GM19099 (cell line): ENCODE measurements around the gene MTHFSD.

Source experiments
- POLR2A ChIP-seq: IDR thresholded peaks from 3 replicates; pipeline ENCODE4 v1.6.1; 2011; ENCODE audit warnings: low read depth; ENCODE audit not compliant: insufficient read length; ENCODE audit errors: extremely low read depth

Gene MTHFSD

GRCh38 chr16:86575754-86576557, 20.9 kb upstream of the MTHFSD start:
- TF ChIP-seq POLR2A = no peak

DNA sequence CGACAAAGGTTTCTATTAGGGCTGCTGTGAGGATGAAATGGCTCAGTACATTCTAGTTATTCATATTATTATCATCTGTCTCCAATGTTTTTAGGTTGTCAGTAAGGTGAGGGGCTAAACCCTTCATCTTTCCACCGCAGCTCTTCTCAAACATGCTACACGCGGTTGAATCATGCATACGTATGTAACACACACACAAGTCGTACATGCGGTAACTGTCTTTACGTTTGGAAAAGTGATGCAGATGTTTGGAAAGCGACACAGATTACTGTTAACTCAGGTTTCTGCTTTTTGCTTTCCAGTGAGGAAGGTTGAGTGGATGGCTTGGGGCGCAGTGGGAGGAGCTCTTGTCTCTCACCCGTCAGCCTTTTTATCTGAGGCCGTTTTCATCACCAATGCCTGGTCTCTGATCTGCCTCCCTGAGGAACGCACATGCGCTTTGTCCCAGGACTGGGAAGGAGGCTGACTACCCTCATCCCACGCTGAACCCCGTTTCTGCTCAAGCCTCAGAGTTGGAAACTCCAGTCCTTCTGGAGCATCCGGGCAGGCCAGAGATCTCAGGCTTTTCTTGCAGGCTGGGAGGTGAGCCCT, 20.2 kb upstream of the MTHFSD start:
- TF ChIP-seq POLR2A = no peak

DNA sequence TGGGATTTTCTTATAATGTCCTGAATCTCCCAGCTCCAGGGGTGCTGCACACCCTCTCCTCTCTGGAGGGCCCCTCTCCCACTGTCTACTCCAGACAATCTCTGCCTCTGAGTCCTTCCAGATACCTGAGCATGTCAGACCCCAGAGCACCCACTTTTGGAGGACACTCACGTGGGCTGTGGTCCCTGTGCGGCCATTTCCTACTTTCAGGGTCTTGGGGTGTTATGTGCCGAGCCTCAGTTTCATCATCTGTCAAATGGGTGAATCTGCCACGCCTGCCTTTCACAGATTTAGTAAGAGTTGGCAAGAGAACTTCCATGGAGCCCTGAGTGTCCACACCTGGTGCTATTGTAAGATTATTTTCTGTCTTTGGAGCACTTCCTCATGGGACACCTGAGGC, 19.6 kb upstream of the MTHFSD start:
- no peak for TF ChIP-seq POLR2A

DNA sequence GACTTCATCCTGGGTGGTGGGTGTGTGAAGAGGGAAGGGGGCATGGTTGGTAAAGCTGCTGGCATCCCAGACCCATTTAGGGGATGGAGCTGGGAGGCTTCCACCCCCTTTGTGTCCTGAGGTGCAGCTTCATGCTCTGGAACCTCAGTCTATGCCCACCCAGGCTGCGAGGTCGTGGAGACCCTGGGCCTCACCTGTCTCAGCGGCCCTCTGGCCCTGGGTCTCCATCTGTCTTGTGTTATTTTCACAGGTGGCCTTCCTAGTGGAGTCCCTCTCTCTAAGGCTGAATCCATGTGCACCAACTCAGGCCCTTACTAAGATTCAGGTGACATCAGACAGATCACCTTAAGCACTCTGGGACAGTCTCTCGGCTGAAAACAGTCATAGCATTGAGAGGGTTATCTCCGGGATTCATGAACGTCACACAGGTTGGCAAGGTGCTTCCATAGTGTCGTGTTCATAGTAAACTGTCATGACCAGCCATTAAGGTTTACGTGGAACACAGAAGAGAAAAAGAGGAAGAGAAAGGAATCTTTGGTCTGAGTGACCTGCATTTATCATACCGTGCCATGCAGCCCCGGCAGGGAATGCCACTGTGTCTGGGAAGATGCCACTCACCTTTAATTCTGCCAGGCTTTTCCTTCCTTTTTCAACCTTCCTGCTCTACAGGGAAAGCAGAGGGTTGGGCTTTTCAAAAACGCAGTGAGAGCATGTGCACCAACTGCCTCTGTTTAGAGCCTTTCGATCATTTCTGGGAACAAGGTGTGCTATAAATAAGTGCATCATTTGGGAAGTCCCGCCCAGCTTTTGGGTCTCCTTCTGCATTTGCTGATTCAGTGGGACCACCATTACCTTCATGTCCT, 18.8 kb upstream of the MTHFSD start:
- no peak for TF ChIP-seq POLR2A

DNA sequence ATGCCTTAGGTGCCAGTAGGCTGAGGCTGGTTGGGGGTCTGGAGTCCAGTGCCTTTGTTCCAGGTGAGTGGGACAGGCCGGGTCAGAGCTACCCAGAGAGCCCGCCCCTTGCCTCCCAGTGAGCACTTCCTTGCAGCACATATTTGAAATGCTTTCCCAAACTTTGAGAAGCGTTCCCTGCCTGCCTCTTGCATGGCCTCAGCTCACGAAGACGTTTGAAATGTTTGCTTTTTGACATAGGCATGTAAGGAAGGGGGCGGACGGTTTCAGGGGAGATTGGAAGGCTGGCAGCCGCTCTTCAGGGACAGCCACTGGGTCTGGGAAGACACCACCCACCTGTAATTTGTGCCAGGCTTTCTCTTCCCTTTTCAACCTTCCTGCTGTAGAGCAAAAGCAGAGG, 18.2 kb upstream of the MTHFSD start:
- TF ChIP-seq POLR2A = no peak

GRCh38 chr16:86572606-86573005, 17.6 kb upstream of the MTHFSD start:
- no peak for TF ChIP-seq POLR2A

DNA sequence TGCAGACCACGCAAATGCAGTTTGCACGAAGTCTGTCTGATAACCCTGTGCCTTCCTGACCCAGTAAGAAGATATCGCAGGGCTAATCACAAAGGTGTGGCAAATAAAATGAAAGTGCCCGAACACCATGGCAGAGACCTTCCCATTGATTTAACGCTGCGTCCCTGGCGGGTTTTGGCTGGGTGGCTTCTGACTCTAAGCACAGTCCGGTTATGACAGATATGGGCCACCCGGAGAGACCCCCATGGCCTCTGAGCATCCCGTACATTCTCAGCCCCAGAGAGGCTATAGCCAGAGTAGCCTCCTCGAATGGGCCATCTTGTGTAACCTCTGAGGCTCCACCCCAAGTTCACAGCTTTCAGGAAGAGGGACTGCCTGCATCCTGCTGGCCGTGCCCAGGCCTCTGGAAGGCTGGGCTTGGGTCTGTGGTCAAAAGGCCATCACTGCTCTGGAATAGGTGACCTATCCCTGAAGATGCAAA, 17.0 kb upstream of the MTHFSD start:
- TF ChIP-seq POLR2A = no peak

DNA sequence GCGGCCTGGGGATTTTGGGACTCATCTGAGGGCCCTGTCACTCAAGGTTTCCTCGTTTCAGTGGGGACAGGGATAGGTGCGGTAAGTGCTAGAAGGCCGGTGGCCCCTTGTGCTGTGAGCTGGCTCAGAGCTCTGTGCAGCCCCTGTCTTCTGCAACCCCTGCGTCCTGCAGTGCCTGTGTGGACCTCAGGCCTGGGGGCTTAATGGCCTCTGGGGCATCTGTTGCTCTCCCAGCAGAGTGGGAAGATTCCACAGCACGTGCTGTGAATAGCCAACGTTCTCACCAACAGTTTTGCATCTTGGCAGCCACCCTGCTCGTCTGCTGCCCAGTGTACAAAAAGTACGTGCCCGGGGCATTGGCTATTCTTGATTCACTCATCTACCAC, 16.5 kb upstream of the MTHFSD start:
- TF ChIP-seq POLR2A = no peak

DNA sequence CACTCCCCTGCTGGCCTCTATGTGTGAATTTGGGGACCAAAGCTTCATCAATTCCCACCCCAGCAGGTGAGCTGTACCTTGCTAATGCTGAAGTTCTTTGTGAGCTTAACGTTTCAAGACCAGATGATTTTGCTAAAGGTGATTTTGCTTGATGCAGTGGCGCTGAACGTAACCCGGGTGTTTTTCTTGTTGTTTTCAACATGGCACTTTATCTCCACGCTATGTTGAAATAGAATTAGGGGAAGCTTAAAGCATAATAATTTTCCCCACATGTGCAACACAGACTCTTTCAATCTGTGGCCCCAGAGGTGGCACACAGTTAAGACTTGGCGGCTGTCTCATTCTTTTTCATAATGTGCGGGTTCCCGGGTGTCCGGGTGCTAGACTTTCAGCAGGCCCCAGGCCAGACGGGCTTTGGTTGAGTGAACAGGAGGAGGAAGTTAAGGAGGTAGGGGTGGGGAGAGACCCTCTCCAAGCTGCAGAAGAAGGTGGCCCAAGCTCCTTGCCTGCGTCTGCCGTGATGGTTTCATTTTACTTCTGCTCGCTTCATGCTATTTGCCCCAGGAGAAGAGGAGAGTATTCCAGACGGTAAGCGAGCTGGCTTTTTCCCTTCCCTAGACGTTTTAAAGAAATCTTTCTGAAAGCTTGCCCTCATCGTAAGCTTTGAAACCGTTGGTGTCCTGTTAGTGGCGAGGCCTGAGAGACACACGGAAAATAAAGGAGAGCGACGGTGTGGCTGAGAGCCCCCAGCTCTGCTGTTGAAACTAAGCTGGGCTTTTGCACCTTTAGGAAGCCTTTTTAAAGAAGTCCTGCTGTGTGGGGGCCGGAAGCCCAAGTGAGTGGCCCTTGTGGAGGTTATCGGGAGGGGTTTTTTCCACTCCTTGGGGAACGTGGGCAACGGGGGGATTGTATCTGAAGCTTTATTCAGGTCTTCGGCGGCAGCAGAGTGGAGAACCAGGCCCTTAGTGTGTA, 15.8 kb upstream of the MTHFSD start:
- no peak for TF ChIP-seq POLR2A

DNA sequence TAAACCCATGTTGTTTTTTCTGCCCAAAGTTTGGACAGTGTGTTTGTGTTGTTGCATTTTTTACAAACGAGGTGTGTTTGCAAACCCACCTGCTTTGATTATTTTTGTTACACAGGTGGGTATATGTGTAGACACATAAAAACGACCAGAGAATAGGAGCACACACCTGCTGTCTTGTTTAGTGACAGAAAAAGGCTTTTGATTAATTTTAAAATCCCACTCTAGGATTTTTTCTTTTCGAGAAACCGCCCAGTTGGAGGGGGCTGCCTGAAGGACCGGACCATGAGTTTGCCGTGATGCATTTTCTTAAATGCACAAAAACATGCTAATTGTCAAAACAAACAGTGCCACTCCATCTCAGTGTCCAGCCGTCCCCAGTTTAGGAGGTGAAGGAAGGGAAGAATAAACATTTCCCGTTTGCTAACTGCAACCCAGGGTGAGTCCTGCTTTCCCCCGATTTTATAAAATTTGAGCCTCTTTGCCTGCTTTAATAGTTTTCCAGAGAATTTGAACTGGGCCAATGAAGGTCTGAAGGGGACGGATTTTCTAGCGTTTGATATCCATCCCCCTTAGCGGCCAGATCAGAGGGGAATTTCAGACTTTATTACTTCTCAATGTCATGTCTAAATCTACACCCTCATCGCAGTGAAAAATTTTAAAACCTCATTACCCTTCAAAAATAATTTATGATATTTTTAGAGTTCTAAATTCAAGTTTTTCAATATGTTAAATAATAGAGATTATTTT, 14.8 kb upstream of the MTHFSD start:
- TF ChIP-seq POLR2A = no peak

GRCh38 chr16:86568677-86569623, 13.9 kb upstream of the MTHFSD start:
- no peak for TF ChIP-seq POLR2A

DNA sequence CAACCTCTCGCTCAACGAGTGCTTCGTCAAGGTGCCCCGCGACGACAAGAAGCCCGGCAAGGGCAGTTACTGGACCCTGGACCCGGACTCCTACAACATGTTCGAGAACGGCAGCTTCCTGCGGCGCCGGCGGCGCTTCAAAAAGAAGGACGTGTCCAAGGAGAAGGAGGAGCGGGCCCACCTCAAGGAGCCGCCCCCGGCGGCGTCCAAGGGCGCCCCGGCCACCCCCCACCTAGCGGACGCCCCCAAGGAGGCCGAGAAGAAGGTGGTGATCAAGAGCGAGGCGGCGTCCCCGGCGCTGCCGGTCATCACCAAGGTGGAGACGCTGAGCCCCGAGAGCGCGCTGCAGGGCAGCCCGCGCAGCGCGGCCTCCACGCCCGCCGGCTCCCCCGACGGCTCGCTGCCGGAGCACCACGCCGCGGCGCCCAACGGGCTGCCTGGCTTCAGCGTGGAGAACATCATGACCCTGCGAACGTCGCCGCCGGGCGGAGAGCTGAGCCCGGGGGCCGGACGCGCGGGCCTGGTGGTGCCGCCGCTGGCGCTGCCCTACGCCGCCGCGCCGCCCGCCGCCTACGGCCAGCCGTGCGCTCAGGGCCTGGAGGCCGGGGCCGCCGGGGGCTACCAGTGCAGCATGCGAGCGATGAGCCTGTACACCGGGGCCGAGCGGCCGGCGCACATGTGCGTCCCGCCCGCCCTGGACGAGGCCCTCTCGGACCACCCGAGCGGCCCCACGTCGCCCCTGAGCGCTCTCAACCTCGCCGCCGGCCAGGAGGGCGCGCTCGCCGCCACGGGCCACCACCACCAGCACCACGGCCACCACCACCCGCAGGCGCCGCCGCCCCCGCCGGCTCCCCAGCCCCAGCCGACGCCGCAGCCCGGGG, 12.9 kb upstream of the MTHFSD start:
- TF ChIP-seq POLR2A = no peak
